Measurements from ENCODE around the gene C1QL4.
"Not testable (repeated sequence)": the region's sequence is repeated elsewhere in the genome, so short reads cannot be mapped to it uniquely, and the experiment has no call there.

Gene C1QL4

GRCh38 chr12:49336645-49337584 is at the start of gene C1QL4:
C1QL4 (minus strand) TSS chr12:49337188; CDS start chr12:49336477, 711 bp downstream.
- peak; percentile 82 to 87 for DNase-seq (ENCODE audit: low read depth in 2 of 2)

GRCh38 chr12:49380184-49380583 is 43.2 kb upstream of the C1QL4 start:
- DNase-seq (ENCODE audit: low read depth in 2 of 2), result not testable (repeated sequence)

- no peak for DNase-seq (ENCODE audit: low read depth in 2 of 2)
Measured at GRCh38 chr12:49377386-49377785, 40.4 kb upstream of the C1QL4 start.

- DNase-seq (ENCODE audit: low read depth in 2 of 2), result no peak
Measured at GRCh38 chr12:49375406-49375805, 38.4 kb upstream of the C1QL4 start.

GRCh38 chr12:49370539-49370938 is 33.6 kb upstream of the C1QL4 start:
- DNase-seq (ENCODE audit: low read depth in 2 of 2), result no peak

GRCh38 chr12:49369411-49370145 is 32.6 kb upstream of the C1QL4 start:
- no peak for DNase-seq (ENCODE audit: low read depth in 2 of 2)

GRCh38 chr12:49368240-49368600 is 31.2 kb upstream of the C1QL4 start:
- DNase-seq (ENCODE audit: low read depth in 2 of 2), result no peak

GRCh38 chr12:49367381-49368239 is 30.6 kb upstream of the C1QL4 start, which contains the start of gene SPATS2:
SPATS2 (plus strand) TSS chr12:49367462; CDS start chr12:49461013, 93,551 bp downstream.
- DNase-seq (ENCODE audit: low read depth in 2 of 2), result no peak

- DNase-seq (ENCODE audit: low read depth in 2 of 2), result peak; percentile 80 to 90
Measured at GRCh38 chr12:49366652-49367380, 29.8 kb upstream of the C1QL4 start.

GRCh38 chr12:49366096-49366651 is 29.2 kb upstream of the C1QL4 start:
- no peak for DNase-seq (ENCODE audit: low read depth in 2 of 2)

- DNase-seq (ENCODE audit: low read depth in 2 of 2), result no peak
Measured at GRCh38 chr12:49365542-49365941, 28.6 kb upstream of the C1QL4 start.

- DNase-seq (ENCODE audit: low read depth in 2 of 2), result no peak
Measured at GRCh38 chr12:49364989-49365388, 28.0 kb upstream of the C1QL4 start.

- no peak for DNase-seq (ENCODE audit: low read depth in 2 of 2)
Measured at GRCh38 chr12:49362077-49362476, 25.1 kb upstream of the C1QL4 start.

GRCh38 chr12:49359671-49360070 is 22.7 kb upstream of the C1QL4 start:
- DNase-seq (ENCODE audit: low read depth in 2 of 2), result no peak

GRCh38 chr12:49358483-49359141 is 21.6 kb upstream of the C1QL4 start:
- no peak for DNase-seq (ENCODE audit: low read depth in 2 of 2)

GRCh38 chr12:49357103-49357678 is 20.2 kb upstream of the C1QL4 start:
- DNase-seq (ENCODE audit: low read depth in 2 of 2), result no peak

- no peak for DNase-seq (ENCODE audit: low read depth in 2 of 2)
Measured at GRCh38 chr12:49355913-49356312, 18.9 kb upstream of the C1QL4 start.

- no peak for DNase-seq (ENCODE audit: low read depth in 2 of 2)
Measured at GRCh38 chr12:49352351-49352750, 15.4 kb upstream of the C1QL4 start.

GRCh38 chr12:49349266-49349665 is 12.3 kb upstream of the C1QL4 start:
- DNase-seq (ENCODE audit: low read depth in 2 of 2), result no peak

- no peak for DNase-seq (ENCODE audit: low read depth in 2 of 2)
Measured at GRCh38 chr12:49348781-49349180, 11.8 kb upstream of the C1QL4 start.
